Measurements from ENCODE around the gene PSAPL1.

Gene PSAPL1

DNA sequence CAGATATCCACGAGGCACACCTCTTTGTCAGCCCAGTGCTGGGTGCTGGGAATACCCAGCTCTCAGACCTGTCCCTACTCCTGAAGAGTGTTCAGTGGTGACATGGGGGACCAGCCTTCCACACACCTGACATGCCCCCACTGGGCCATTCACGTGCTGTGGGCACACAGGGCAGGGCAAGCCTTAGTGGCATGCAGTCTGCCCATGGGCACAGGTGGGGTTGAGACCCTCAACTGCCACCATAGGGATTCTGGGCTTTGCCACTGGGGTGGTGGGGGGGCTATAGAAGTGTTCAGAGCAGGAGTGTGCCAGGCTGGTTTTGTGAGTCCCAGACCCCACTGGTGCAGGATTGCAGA is 16.7 kb upstream of the PSAPL1 start:
- TF ChIP-seq, protein P1, sequence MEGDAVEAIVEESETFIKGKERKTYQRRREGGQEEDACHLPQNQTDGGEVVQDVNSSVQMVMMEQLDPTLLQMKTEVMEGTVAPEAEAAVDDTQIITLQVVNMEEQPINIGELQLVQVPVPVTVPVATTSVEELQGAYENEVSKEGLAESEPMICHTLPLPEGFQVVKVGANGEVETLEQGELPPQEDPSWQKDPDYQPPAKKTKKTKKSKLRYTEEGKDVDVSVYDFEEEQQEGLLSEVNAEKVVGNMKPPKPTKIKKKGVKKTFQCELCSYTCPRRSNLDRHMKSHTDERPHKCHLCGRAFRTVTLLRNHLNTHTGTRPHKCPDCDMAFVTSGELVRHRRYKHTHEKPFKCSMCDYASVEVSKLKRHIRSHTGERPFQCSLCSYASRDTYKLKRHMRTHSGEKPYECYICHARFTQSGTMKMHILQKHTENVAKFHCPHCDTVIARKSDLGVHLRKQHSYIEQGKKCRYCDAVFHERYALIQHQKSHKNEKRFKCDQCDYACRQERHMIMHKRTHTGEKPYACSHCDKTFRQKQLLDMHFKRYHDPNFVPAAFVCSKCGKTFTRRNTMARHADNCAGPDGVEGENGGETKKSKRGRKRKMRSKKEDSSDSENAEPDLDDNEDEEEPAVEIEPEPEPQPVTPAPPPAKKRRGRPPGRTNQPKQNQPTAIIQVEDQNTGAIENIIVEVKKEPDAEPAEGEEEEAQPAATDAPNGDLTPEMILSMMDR (conservative IDR thresholded peaks at IDR 0.05; ENCODE audit: low read length), result no peak
- no peak for DNase-seq (ENCODE audit: low read depth)
- no peak overlapping the region for H3K4me3 ChIP-seq (ENCODE audit: low read length)

DNA sequence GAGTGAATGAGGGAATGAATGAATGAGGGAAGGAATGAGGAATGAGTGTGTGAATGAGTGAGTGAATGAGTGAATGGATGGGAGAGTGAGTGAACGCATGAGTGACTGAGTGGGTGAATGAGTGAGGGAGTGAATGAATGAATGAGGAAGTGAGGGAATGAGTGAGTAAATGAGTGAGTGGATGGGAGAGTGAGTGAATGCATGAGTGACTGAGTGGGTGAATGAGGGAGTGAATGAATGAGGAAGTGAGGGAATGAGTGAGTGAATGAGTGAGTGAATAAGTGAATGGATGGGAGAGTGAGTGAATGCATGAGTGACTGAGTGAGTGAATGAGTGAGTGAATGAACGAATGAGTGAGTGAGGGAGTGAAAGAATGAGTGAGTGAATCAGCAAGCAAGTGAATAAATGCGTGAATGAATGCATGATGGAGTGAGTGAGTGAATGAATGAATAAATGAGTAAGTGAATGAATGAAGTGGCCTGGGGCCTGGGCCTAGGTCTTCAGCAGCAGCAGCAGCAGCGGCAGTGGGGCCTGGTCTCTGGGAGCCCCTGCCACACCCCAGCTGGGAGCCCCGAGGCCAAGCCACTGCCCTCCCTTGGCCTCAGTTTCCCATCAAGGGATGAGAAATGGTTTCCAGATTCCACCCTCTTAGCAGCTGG is 16.2 kb upstream of the PSAPL1 start:
- TF ChIP-seq, protein P1 (conservative IDR thresholded peaks at IDR 0.05; ENCODE audit: low read length), result no peak
- no peak overlapping the region for H3K4me3 ChIP-seq (ENCODE audit: low read length)
- DNase-seq (ENCODE audit: low read depth), result no peak

DNA sequence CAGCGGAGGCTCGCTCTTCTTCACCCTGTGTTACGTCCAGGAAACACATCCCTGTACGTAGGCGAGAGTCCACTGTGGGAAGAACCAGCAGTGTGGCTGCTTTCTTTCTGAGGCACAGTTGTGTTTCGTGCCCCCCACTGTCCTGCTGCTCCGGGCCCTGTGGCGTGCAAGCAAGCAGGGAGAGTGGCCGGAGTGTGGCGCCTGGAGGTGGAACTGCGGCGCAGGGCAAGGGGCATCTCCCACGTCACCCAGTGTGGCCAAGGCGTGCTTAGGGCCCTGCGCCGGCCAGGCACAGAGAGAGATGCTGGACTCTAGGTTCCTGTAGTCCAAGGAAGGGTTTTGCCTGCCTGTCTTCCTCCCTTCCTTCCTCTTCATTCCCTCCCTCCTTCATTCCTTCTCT is 13.3 kb upstream of the PSAPL1 start:
- DNase-seq (ENCODE audit: low read depth), result no peak
- no peak overlapping the region for H3K4me3 ChIP-seq (ENCODE audit: low read length)
- TF ChIP-seq, protein P1 (conservative IDR thresholded peaks at IDR 0.05; ENCODE audit: low read length), result no peak

DNA sequence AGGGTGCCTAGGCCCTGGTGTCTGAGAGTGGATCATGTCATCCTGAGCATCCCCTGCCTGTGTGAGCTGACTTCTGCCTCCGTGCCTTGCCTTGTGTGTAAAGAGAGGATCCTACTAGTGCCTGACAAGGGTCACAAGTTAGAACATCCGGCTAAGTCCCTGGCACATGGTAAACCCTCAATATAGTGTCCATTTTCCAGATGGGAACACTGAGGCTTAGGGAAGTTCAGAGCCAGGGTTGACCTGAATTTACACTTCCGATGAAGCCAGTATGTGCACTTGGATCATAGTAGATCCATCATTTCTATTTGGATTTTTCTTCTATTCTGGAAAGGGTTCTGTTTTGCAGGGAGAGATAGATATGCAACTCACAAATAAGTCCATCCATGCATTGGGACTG is 12.5 kb upstream of the PSAPL1 start:
- TF ChIP-seq, protein P1 (conservative IDR thresholded peaks at IDR 0.05; ENCODE audit: low read length), result no peak
- no peak overlapping the region for H3K4me3 ChIP-seq (ENCODE audit: low read length)
- DNase-seq (ENCODE audit: low read depth), result no peak

DNA sequence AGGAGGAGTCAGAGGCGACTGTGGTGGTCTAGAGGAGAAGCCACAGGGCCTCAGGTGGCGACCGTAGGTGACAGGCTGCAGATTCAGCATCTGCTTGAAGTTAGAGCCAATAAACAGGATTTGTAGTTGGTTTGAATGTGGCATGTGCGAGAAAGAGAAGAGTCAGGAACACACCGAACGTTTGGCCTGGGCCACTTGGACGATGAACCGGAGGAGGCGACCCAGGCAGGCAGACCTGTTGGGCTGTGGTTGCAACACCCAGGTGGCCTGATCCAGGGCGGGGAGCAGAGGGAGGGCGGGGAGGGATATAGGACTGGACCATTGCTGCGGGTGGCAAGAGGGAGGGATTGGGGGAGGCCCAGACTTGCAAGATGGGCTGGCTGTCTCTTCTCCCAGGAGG is 10.0 kb upstream of the PSAPL1 start:
- no peak for DNase-seq (ENCODE audit: low read depth)
- no peak overlapping the region for H3K4me3 ChIP-seq (ENCODE audit: low read length)
- TF ChIP-seq, protein P1 (conservative IDR thresholded peaks at IDR 0.05; ENCODE audit: low read length), result no peak

DNA sequence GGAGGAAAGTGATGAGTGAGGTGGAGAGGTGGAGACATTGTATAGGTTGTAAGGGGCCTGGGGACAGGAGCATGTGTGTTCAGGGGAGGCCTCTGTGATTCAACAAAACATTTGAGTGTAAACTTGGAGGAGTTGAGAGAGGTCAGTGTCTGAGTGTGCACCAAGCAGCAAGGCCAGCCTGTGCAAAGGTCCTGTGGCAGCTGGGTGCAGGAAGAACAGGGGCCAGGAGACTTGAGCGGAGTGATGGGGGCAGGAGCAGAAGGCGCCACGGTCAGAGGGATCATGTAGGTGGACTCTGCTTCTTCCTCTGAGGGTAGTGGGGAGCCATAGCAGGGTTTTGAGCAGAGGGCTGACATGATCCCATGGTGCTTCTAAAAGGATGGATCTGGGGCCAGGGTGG is 9.6 kb upstream of the PSAPL1 start:
- TF ChIP-seq, protein P1 (conservative IDR thresholded peaks at IDR 0.05; ENCODE audit: low read length), result no peak
- no peak overlapping the region for H3K4me3 ChIP-seq (ENCODE audit: low read length)
- DNase-seq (ENCODE audit: low read depth), result no peak

DNA sequence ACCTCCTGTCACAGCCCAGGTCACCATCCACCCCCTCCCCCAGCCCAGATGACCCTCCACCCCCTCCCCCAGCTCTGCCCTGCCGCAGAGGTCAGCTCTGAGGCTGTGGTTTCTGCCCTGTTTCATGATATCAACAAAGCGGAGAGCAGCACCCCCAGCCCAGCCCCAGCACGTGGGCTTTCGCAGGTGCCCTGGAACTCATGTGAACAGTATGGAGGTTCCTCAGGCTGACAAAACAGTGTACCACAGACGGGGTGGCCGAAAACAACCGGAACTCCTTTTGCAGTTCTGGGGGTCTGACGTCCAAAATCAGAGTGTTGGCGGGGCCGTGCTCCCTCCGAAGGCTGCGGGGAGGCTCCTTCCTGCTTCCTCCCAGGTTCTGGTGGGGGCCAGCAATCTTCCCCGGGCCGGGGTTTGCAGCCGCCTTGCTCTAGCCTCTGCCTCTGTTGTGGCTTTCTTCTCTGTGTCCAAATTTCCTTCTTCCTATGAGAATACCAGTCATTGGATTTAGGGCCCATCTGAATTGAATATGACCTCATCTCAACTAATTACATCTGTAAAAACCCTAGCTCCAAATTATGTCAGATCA is 7.9 kb upstream of the PSAPL1 start:
- DNase-seq (ENCODE audit: low read depth), result no peak
- H3K4me3 ChIP-seq (ENCODE audit: low read length), result no peak overlapping the region
- TF ChIP-seq, protein P1 (conservative IDR thresholded peaks at IDR 0.05; ENCODE audit: low read length), result no peak

Data from AG10803 (cell line).